Adrenal gland (tissue), 5 donors: ENCODE results near the gene CYP1B1.

Experiments used
- CTCF ChIP-seq, 6 experiments: fragments of 450-650 bp in 4 of 6; fragments of 200-600 bp in 2 of 6; sonication (generic) in 1 of 6; IDR thresholded peaks; 1 replicate in 5 of 6; 2 replicates in 1 of 6; pipeline versions ENCODE4 v1.5.1 to v1.8.0; 2016 to 2021; ENCODE audit warnings: antibody characterized with exemption in 6 of 6, mild to moderate bottlenecking in 2 of 6, moderate library complexity in 1 of 6
- POLR2A ChIP-seq, 2 donors: fragments of 450-650 bp; IDR thresholded peaks; one replicate each; pipeline ENCODE4 v1.6.1; 2017; ENCODE audit warnings: antibody characterized with exemption in 2 of 2, mild to moderate bottlenecking in 2 of 2, moderate library complexity in 1 of 2
- donor health status: DM: no; HTN: no; CAD: no.

DNA sequence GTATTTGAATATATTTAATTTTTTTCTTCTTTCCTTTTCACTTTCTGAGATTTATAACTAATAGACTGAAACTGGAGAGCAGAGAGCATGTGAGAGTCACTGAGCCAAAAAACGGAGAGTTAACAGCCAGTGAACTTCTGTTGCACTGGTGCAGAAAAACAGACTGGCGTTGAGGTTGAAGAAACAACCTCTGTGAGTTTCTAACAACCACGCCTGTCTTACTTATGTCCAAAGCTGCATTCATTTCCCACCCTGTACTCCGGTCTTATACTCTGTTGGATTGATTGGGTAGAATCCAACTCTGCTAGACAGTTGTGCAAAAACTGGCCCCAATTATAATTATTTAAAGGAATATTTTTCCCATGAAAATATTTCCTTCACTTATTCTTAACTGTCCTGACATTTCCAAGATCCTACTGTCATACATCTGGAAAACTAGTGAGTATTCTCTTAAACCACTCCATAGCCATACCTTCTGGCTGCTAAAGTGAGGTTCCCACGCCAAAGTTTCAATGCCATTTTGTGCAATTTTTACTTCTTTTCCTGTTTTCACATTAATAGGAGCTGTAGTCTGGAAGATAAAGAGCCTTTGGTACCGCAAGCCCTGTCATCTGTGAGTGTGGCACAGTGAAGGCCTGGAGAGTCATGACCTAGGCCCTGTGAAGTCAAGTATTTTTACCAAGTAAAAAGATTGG, 9.4 kb downstream of the CYP1B1 start:
- TF ChIP-seq CTCF (IDR thresholded peaks at IDR 0.05), result no peak
- TF ChIP-seq POLR2A (IDR thresholded peaks at IDR 0.05), result no peak
